Liver (tissue), 9 donors: ENCODE measurements around the gene ACVR1. TPM values are rescaled to one million over a fixed set of nuclear protein-coding genes. Genes with fewer than 3 reads are reported as not detected.

Experiments used
- DNase-seq: peaks from one replicate; pipeline ENCODE4 v3.0.0-alpha.2; 2017; ENCODE audit warnings: low spot score
- H3K27ac ChIP-seq, 2 donors: one replicate each; pipeline ENCODE4 v1.7.0; 2013; ENCODE audit warnings: inconsistent platforms in 2 of 2, low read length in 2 of 2, control low read depth in 1 of 2, low read depth in 1 of 2, mild to moderate bottlenecking in 1 of 2
- H3K27me3 ChIP-seq, 4 donors: one replicate each; pipeline versions ENCODE4 v1.6.1 to v1.7.0; 2013; ENCODE audit warnings: low read length in 3 of 4, inconsistent platforms in 1 of 4, mild to moderate bottlenecking in 1 of 4, moderate library complexity in 1 of 4; ENCODE audit not compliant: control insufficient read depth in 4 of 4, insufficient read depth in 4 of 4
- H3K36me3 ChIP-seq, 4 donors: one replicate each; pipeline versions ENCODE4 v1.6.1 to v1.7.0; 2013; ENCODE audit warnings: low read length in 3 of 4, mild to moderate bottlenecking in 3 of 4, low read depth in 1 of 4, moderate library complexity in 1 of 4; ENCODE audit not compliant: control insufficient read depth in 4 of 4, insufficient read depth in 3 of 4
- H3K4me1 ChIP-seq, 4 donors: one replicate each; pipeline versions ENCODE4 v1.6.1 to v1.7.0; 2013; ENCODE audit warnings: low read length in 3 of 4, mild to moderate bottlenecking in 3 of 4, moderate library complexity in 1 of 4; ENCODE audit not compliant: control insufficient read depth in 4 of 4, insufficient read depth in 4 of 4
- H3K4me3 ChIP-seq, 3 donors: one replicate each; pipeline versions ENCODE4 v1.6.1 to v1.7.0; 2013; ENCODE audit warnings: low read length in 3 of 3, control low read depth in 1 of 3, low read depth in 1 of 3, mild to moderate bottlenecking in 1 of 3
- H3K9ac ChIP-seq, 2 donors: one replicate each; pipeline ENCODE4 v1.7.0; 2013; ENCODE audit warnings: low read length in 2 of 2, mild to moderate bottlenecking in 2 of 2, moderate library complexity in 2 of 2, control low read depth in 1 of 2, low read depth in 1 of 2
- H3K9me3 ChIP-seq, 4 donors: one replicate each; pipeline versions ENCODE4 v1.6.1 to v1.7.0; 2013; ENCODE audit warnings: low read length in 3 of 4; ENCODE audit not compliant: control insufficient read depth in 4 of 4
- EGR1 ChIP-seq, 2 donors: IDR thresholded peaks; 2 replicates each; pipeline ENCODE4 v1.6.1; 2016 to 2018; ENCODE audit warnings: antibody characterized with exemption in 2 of 2, low read depth in 2 of 2
- FOXA1 ChIP-seq: IDR thresholded peaks from 2 replicates; pipeline ENCODE4 v1.6.1; 2016; ENCODE audit warnings: antibody characterized with exemption
- FOXA2 ChIP-seq: IDR thresholded peaks from 2 replicates; pipeline ENCODE4 v1.6.1; 2016; ENCODE audit warnings: antibody characterized with exemption
- GABPA ChIP-seq, 2 donors: IDR thresholded peaks in 1 of 2; conservative IDR thresholded peaks in 1 of 2; 2 replicates each; pipeline ENCODE4 v1.6.1; 2016; ENCODE audit warnings: antibody characterized with exemption in 2 of 2, mild to moderate bottlenecking in 1 of 2, moderate library complexity in 1 of 2
- HNF4A ChIP-seq, 2 donors: conservative IDR thresholded peaks; 2 replicates each; pipeline ENCODE4 v1.6.1; 2016; ENCODE audit warnings: antibody characterized with exemption in 2 of 2, mild to moderate bottlenecking in 2 of 2
- HNF4G ChIP-seq: IDR thresholded peaks from 2 replicates; pipeline ENCODE4 v1.6.1; 2016; ENCODE audit warnings: antibody characterized with exemption
- JUND ChIP-seq, 2 donors: IDR thresholded peaks; 2 replicates each; pipeline ENCODE4 v1.6.1; 2016; ENCODE audit warnings: antibody characterized with exemption in 2 of 2
- NR2F2 ChIP-seq: IDR thresholded peaks from 2 replicates; pipeline ENCODE4 v1.6.1; 2016; ENCODE audit warnings: antibody characterized with exemption
- RAD21 ChIP-seq, 2 donors: IDR thresholded peaks; 2 replicates each; pipeline ENCODE4 v1.6.1; 2016; ENCODE audit warnings: antibody characterized with exemption in 2 of 2, mild to moderate bottlenecking in 2 of 2
- RXRA ChIP-seq, 2 donors: IDR thresholded peaks; 2 replicates each; pipeline ENCODE4 v1.6.1; 2017 to 2018; ENCODE audit warnings: antibody characterized with exemption in 2 of 2, mild to moderate bottlenecking in 1 of 2
- SP1 ChIP-seq: IDR thresholded peaks from 2 replicates; pipeline ENCODE4 v1.6.1; 2018; ENCODE audit warnings: antibody characterized with exemption, mild to moderate bottlenecking
- TAF1 ChIP-seq: conservative IDR thresholded peaks from 2 replicates; pipeline ENCODE4 v1.6.1; 2016; ENCODE audit warnings: antibody characterized with exemption, mild to moderate bottlenecking
- YY1 ChIP-seq: IDR thresholded peaks from 2 replicates; pipeline ENCODE4 v1.6.1; 2016; ENCODE audit warnings: antibody characterized with exemption, mild to moderate bottlenecking
- WGBS: extraction: QIAGEN DNeasy Blood & Tissue Kit; methylation state at CpG from one replicate; pipeline ENCODE4 v1.1.7; 2013; 5-methylcytosine and 5-hydroxymethylcytosine counted together
- polyA plus RNA-seq, 2 donors: library from polyadenylated mRNA; stranded (reverse) in 1 of 2; unstranded in 1 of 2; fragments of 200-250 nt in 1 of 2; fragments of >200 nt in 1 of 2; fragmentation: Nextera tagmentation in 1 of 2; extraction: Ambion mirVana in 1 of 2; gene quantifications; one replicate each; pipeline versions ENCODE4 v1.2.1 to v1.2.3, GENCODE V29; 2013 to 2015
- total RNA-seq, 2 donors: library from RNA; depleted of rRNA; stranded (reverse); fragments of >200 nt; gene quantifications; one replicate each; pipeline ENCODE4 v1.2.3, GENCODE V29; 2014
- TF ChIP-seq, protein P1 (sequence below): IDR thresholded peaks from 2 replicates; pipeline ENCODE4 v1.6.1; 2016; ENCODE audit warnings: antibody characterized with exemption
- TF ChIP-seq, protein P2 (sequence below): IDR thresholded peaks from 2 replicates; pipeline ENCODE4 v1.6.1; 2016; ENCODE audit warnings: antibody characterized with exemption
- TF ChIP-seq, protein P3 (sequence below): IDR thresholded peaks from 2 replicates; pipeline ENCODE4 v1.6.1; 2016; ENCODE audit warnings: antibody characterized with exemption
- TF ChIP-seq, protein P4 (sequence below): IDR thresholded peaks from 2 replicates; pipeline ENCODE4 v1.6.1; 2016; ENCODE audit warnings: antibody characterized with exemption, mild to moderate bottlenecking
- TF ChIP-seq, protein P5 (sequence below): fragments of 150-350 bp; IDR thresholded peaks from 2 replicates; pipeline ENCODE4 v1.5.1; 2017; ENCODE audit warnings: improper control_type of control experiment, low read depth, low read length; ENCODE audit not compliant: missing input control
- donor health status: healthy.
- donor health status: healthy.
- donor health status: healthy.
- donor health status: healthy.
- donor health status: healthy.

The ACVR1 gene
- total and polyA plus RNA-seq, 4 donors, result 6.2 to 20.4 (median 8.5) TPM

DNA sequence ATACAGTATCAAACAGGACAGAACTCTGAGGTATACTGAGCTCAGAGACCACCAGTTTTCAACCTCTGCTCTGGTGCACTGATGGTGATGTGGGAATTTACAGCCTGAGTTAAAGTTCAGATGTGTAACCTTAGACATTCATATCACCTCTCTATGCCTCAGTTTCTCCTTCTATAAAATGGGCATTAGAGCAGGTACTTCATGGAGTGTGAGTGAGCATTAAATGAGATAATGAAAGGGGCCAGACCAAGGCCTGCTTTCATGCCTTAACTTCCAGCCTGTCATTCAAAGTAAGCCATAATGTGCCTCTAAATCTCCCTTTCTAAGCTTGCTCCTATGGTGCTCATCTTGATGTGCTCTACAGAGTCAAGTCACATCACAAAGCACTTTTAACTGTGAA lies 8.4 kb downstream of the ACVR1 start:
- H3K27me3 ChIP-seq, result no peaks in the 10 kb centered on the region
- H3K4me3 ChIP-seq, result no peak overlapping the region
- peaks cover 9 to 70% (median 54%) of the 10 kb centered on the region in 4 donors for H3K4me1 ChIP-seq
- H3K27ac ChIP-seq, result peak overlapping the region; percentile 29 to 47
- no peak for TF ChIP-seq HNF4G
- no peak for TF ChIP-seq RAD21 (IDR thresholded peaks at IDR 0.05)
- no peak for TF ChIP-seq TAF1
- TF ChIP-seq FOXA1, result no peak
- no peak for TF ChIP-seq YY1
- TF ChIP-seq, protein P1, sequence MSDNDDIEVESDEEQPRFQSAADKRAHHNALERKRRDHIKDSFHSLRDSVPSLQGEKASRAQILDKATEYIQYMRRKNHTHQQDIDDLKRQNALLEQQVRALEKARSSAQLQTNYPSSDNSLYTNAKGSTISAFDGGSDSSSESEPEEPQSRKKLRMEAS, result no peak
- H3K9me3 ChIP-seq, result no peaks in the 10 kb centered on the region
- H3K36me3 ChIP-seq, result no peaks in the 10 kb centered on the region
- DNase-seq, result no peak
- H3K9ac ChIP-seq, result no peak overlapping the region

DNA sequence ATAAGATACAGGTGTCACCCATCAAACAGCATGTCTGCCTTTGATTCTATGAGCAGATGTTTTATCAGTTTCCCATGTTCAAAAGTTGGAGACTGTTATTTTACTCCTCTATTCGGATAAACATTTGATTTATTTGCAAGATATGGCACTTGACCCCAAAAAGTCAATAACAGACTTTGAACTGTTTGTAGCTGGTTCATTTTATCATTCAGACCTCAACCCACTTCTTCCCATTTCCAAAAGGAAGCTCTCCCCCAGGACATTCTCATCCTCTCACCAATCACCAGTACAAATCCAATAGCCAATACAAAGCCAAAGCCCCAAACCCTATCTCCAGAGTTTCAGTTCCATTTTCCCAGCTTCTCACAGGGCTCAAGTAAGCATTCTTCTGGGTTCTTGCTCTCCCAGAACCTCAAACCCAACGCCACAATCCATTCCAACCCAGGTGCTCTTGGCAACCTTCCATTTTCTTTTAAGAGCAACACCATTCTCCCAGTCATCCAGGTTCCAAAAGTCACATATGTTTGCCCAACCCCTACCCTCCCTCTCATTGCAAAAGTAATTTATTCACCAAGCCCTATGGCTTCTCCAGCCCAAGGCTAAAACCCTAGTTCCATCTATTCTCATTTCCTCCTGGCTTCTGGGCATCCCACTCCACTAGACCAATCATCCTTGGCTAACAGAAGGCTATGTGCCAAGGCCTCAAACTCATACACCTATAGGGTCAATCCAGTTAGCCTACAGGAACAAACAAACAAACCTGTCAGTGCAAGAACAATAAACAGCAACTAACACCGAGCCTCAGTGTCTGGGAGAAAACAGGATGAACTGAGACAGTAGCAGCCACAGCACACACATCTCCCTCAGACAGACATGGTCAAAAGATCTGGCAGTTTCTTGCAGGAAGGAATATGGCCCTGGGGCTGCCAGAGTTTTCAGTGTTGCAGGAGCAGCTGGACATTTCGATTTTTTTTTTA lies 9.2 kb downstream of the ACVR1 start:
- TF ChIP-seq HNF4G (peak; percentile 38), JUND (IDR thresholded peaks at IDR 0.05) (peak in 1 of 2 donors; percentile 37), SP1 (peak; percentile 65), RXRA (IDR thresholded peaks at IDR 0.05) (peak; percentile 37 to 49), GABPA (IDR thresholded peaks at IDR 0.05 in 1 of 2, conservative IDR thresholded peaks at IDR 0.05 in 1 of 2) (peak in 1 of 2 donors; percentile 31), EGR1 (IDR thresholded peaks at IDR 0.05; ENCODE audit: low read depth in 2 of 2) (no peak), NR2F2 (peak; percentile 8), TAF1 (no peak), YY1 (peak; percentile 70), RAD21 (IDR thresholded peaks at IDR 0.05) (no peak), FOXA1 (no peak), HNF4A (conservative IDR thresholded peaks at IDR 0.05) (peak; percentile 71 to 85), FOXA2 (no peak)
- TF ChIP-seq, protein P2, sequence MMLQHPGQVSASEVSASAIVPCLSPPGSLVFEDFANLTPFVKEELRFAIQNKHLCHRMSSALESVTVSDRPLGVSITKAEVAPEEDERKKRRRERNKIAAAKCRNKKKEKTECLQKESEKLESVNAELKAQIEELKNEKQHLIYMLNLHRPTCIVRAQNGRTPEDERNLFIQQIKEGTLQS, result no peak
- TF ChIP-seq, protein P3, sequence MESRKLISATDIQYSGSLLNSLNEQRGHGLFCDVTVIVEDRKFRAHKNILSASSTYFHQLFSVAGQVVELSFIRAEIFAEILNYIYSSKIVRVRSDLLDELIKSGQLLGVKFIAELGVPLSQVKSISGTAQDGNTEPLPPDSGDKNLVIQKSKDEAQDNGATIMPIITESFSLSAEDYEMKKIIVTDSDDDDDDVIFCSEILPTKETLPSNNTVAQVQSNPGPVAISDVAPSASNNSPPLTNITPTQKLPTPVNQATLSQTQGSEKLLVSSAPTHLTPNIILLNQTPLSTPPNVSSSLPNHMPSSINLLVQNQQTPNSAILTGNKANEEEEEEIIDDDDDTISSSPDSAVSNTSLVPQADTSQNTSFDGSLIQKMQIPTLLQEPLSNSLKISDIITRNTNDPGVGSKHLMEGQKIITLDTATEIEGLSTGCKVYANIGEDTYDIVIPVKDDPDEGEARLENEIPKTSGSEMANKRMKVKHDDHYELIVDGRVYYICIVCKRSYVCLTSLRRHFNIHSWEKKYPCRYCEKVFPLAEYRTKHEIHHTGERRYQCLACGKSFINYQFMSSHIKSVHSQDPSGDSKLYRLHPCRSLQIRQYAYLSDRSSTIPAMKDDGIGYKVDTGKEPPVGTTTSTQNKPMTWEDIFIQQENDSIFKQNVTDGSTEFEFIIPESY, result no peak
- TF ChIP-seq, protein P1, result peak; percentile 28
- TF ChIP-seq, protein P4, sequence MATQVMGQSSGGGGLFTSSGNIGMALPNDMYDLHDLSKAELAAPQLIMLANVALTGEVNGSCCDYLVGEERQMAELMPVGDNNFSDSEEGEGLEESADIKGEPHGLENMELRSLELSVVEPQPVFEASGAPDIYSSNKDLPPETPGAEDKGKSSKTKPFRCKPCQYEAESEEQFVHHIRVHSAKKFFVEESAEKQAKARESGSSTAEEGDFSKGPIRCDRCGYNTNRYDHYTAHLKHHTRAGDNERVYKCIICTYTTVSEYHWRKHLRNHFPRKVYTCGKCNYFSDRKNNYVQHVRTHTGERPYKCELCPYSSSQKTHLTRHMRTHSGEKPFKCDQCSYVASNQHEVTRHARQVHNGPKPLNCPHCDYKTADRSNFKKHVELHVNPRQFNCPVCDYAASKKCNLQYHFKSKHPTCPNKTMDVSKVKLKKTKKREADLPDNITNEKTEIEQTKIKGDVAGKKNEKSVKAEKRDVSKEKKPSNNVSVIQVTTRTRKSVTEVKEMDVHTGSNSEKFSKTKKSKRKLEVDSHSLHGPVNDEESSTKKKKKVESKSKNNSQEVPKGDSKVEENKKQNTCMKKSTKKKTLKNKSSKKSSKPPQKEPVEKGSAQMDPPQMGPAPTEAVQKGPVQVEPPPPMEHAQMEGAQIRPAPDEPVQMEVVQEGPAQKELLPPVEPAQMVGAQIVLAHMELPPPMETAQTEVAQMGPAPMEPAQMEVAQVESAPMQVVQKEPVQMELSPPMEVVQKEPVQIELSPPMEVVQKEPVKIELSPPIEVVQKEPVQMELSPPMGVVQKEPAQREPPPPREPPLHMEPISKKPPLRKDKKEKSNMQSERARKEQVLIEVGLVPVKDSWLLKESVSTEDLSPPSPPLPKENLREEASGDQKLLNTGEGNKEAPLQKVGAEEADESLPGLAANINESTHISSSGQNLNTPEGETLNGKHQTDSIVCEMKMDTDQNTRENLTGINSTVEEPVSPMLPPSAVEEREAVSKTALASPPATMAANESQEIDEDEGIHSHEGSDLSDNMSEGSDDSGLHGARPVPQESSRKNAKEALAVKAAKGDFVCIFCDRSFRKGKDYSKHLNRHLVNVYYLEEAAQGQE, result no peak
- TF ChIP-seq, protein P5, sequence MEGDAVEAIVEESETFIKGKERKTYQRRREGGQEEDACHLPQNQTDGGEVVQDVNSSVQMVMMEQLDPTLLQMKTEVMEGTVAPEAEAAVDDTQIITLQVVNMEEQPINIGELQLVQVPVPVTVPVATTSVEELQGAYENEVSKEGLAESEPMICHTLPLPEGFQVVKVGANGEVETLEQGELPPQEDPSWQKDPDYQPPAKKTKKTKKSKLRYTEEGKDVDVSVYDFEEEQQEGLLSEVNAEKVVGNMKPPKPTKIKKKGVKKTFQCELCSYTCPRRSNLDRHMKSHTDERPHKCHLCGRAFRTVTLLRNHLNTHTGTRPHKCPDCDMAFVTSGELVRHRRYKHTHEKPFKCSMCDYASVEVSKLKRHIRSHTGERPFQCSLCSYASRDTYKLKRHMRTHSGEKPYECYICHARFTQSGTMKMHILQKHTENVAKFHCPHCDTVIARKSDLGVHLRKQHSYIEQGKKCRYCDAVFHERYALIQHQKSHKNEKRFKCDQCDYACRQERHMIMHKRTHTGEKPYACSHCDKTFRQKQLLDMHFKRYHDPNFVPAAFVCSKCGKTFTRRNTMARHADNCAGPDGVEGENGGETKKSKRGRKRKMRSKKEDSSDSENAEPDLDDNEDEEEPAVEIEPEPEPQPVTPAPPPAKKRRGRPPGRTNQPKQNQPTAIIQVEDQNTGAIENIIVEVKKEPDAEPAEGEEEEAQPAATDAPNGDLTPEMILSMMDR, result no peak
- Histone ChIP-seq H3K4me3 (peak overlapping the region in 1 of 3 donors; percentile 22), H3K9me3 (no peaks in the 10 kb centered on the region), H3K27me3 (no peaks in the 10 kb centered on the region), H3K9ac (no peak overlapping the region), H3K36me3 (no peaks in the 10 kb centered on the region), H3K27ac (peak overlapping the region; percentile 29 to 47), H3K4me1 (peaks cover 7 to 62% (median 48%) of the 10 kb centered on the region in 4 donors)
- DNase-seq, result no peak
- 37% methylated on average over 4 of the region's 4 CpGs for WGBS
